ENCODE measurements around the gene VASH2.
A peak's percentile ranks its signal among the peaks of the same experiment; 100 is the strongest.
"Not testable (repeated sequence)": the region's sequence is repeated elsewhere in the genome, so short reads cannot be mapped to it uniquely, and the experiment has no call there.

VASH2 gene

DNA sequence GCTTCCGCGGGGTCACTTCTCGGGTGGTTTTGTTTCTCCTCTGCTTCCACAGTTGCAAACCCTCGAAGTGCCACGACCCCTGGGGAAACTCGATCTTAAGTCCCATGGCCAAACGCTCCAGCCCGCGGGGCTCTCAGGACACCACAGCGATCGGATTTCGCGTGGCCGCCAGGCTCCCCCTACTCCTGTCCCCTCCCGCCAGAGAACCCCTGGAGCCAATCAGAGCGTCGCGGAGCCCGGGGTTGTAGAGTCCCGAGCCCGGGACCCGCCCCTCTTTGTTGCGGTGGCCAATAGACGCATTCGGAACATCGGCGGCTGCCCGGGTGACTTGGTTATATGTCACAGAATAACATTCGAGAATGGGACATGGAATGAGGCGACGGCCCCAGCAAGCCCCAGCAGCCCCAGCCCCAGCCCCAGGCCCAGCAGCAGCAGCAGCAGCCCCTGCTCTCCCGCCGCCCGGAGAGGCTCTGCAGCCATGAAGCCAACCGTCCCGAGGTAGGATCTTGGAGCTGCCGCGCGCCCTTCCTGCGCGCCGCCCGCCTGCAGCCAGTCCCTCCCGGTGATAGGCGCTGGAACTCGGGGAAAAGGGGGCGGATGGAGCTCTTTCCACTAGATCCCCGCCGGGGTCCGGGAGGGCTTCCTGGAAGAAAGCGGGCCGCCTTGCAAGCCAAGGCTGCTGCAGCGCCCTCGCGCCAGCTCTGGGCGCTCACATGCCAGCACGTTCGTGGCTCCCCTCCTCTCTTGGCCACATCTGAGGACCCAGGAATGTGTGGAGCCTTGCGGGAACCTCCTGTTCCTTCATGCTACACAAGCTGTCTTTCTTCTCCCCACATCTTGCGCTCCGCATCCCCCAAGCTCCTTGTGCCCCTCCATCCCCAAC lies at the start of gene VASH2:
VASH2 (plus strand) TSS at position 299 of the 883 bp plus-strand sequence. CDS start 1,002 bp downstream, outside the sequence.
- peak; percentile 44 for DNase-seq

DNA sequence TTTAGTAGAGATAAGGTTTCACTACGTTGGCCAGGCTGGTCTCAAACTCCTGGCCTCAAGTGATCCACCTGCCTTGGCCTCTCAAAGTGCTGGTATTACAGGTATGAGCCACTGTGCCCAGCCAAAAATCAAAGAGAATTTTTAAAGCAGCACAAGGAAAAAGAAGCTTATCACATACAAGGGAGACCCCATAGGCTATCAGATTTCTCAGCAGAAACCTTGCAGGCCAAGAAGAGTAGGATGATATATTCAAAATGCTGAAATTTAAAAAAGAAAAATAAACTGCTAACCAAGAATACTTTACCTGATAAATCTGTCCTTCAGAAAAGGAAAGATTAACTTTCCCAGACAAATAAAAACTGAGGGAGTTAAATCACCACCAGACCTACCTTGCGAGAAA lies 49.1 kb upstream of the VASH2 start:
- DNase-seq: no peak

DNA sequence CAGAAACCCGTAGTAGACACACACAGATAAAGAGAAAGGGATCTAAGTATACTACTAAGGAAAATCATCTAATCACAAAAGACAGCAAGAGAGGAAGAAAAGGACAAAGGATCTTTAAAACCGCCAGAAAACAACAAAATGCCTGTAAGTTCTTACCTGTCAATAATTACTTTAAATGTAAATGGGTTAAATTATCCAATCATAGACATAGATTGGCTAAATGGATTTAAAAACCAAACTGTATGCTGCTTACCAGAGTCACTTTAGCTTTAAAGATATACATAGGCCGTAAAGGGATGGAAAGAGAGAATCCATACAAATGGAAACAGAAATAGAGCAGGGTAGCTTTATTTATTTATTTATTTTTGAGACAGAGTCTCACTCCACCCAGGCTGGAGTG lies 48.3 kb upstream of the VASH2 start:
- no peak for DNase-seq

DNA sequence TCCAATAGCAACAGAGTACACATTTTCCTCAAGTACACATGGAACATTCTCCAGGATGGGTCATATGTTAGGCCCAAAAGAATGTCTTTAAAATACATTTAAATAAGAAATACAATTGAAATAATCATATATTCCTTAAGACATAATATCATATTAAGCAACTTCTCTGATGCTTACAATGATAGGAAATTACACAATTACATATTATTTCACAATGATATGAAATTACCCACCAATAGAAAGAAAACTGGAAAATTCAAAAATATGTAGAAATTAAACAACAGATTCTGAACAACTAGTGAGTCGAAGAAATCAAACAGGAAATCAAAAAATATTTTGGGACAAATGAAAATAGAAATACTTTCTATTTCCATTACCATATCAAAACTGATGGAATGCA lies 46.7 kb upstream of the VASH2 start:
- DNase-seq: no peak

DNA sequence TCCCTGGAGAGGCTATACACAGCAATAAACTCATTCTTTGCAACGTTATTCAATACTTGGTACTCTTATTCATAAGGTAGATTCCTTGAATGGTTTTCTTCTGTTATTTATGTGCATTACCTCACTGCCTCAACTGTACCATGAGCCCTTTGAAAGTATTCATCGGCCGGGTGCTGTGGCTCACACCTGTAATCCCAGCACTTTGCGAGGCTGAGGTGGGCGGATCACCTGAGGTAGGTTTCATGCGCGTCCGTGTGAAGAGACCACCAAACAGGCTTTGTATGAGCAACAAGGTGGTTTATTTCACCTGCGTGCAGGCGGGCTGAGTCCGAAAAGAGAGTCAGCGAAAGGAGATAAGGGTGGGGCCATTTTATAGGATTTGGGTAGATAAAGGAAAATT lies 42.3 kb upstream of the VASH2 start:
- not testable (repeated sequence) for DNase-seq

DNA sequence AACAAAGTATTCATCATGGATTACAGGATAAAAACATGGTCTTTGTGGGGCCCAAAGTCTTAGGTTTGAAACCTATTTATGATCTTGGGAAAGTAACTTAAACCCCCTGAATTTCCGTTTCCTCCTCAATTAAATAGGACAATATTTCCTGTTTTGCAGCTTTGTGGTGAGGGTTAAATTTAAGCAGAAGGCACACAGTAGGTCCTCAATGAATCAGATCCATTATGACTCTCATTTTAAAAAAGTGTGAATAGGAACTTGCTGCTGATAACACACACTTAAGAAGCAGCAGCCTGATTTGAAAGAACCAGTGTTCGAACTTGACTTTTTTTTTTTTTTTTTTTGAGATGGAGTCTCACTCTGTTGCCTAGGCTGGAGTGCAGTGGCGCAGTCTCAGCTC lies 41.4 kb upstream of the VASH2 start:
- DNase-seq: no peak

DNA sequence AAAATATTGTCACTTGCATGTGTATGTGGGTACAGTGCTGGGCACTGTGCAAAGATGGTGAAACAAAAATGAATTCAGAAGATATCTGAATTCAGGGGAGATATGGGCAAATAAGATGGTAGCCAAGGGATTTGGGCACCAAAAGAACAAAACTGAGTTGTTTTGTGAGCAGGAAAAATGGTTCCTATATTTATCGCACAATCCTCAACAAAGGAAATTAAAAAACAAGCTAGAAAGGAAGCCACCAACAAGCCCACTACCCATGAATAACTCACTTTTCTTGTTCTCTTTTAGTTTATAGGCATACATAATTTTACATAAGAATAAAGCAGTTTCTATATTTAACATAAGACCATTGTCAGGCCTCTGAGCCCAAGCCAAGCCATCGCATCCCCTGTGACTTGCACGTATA lies 40.7 kb upstream of the VASH2 start:
- DNase-seq: no peak

DNA sequence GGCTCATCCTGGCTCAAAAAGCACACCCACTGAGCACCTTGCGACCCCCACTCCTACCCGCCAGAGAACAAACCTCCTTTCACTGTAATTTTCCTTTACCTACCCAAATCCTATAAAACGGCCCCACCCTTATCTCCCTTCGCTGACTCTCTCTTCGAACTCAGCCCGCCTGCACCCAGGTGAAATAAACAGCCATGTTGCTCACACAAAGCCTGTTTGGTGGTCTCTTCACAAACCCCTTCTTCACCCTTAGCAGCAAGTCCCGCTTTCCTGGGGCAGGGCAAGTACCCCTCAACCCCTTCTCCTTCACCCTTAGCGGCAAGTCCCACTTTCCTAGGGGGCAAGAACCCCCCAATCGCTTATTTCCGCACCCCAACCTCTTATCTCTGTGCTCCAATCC lies 40.1 kb upstream of the VASH2 start:
- DNase-seq: not testable (repeated sequence)

DNA sequence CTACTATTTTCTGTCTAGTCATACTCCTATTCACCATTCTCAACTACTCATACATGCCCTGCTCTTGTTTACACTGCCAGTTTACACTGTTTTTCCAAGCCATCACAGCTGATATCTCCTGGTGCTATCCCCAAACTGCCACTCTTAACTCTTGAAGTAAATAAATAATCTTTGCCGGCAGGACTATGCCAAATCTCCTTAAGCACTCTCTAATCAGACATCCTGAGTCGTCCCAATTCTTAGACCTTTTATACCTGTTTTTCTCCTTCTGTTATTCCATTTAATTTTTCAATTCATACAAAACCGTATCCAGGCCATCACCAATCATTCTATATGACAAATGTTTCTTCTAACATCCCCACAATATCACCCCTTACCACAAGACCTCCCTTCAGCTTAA lies 36.7 kb upstream of the VASH2 start:
- DNase-seq: not testable (repeated sequence)

DNA sequence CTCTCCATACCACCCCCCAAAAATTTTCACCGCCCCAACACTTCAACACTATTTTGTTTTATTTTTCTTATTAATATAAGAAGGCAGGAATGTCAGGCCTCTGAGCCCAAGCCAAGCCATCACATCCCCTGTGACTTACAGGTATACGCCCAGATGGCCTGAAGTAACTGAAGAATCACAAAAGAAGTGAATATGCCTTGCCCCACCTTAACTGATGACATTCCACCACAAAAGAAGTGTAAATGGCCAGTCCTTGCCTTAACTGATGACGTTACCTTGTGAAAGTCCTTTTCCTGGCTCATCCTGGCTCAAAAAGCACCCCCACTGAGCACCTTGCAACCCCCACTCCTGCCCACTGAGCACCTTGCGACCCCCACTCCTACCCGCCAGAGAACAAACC lies 36.2 kb upstream of the VASH2 start:
- DNase-seq: not testable (repeated sequence)

DNA sequence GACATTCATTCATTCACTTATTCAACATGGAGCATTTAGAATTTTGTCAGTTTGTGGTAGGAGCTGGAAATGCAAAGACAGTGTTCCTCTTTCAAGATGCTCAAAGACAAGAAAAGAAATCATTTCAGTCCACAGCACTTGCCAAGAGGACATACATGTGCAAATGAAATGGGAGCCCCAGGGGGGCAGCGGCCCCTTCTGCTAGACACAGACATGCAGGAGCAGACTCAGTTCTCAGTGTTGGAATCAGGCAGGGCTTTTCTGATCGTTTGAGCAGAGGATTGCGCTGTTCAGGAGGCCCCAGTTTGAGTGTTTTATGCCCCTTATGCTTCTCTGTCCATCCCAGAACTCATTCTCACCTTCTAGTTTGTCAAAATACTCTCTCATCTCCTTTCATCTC lies 35.6 kb upstream of the VASH2 start:
- no peak for DNase-seq

DNA sequence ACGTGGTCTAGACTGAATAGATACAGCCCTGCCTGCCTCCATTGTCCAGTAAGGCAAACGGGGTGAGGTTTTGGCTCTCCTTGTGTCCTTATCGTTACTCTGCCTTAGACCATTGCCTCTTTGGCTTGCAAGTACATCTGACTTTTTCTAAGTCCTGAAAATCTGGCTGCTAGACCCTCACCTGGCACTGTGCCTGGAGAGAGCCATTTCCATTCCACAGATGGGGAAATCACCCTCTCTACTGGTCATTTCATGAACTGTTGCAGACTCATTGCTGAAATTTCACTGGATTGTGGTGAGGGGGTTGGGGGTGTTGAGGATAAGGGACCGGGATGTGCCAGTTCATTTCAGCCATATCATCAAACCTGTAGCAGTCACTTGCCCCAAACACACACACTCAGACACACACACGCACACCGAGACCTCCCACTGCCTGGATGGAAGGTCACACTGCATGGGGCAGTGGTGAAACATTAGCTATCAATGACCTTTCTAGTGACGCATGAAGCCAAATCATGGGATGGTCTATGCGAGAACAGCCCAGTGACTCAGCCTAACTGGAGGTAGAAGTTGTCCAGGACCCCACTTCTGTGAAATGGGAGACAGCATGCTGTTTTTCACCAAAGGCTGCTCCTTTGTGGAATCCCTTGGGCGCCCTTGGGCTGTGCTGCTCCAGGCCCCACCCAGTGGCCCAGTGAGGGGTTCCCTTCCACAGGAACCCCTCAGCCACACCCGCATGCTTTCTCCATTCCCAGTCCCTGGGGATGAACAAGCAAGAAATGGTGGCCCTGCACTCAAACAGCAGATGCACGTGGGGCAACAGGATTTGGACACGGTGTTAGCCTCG lies 34.9 kb upstream of the VASH2 start:
- no peak for DNase-seq

DNA sequence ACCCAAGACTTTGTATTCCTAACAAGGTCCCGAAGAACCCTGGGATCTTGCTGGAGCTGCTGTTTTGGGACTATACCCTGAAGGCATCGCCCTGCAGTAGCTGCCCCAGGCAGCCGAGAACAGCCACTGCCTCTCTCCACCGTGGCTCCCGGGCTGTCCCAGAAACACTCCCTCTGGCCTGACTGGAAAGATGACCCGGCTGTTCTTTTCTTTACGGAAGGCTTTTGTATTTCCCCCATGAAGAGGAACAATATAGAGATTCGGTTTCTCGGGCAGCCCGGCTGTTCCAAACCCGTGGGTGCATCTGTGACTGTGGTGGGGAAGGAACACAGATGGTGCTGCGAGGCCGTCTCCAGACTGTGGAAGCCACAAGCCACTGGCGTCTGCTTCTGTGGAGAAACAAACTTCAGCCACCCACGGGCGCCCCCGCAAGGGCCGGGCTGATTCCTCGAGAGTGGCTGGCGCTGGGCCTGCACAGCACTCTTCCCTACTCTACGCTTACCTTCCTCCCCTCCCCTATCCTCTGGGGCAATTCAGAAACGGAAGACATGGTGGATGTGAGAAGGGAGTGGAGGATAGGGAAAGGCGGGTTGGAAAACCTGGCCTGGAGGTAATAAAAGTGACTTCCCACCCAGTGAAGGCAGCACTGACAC lies 33.7 kb upstream of the VASH2 start:
- DNase-seq: no peak

DNA sequence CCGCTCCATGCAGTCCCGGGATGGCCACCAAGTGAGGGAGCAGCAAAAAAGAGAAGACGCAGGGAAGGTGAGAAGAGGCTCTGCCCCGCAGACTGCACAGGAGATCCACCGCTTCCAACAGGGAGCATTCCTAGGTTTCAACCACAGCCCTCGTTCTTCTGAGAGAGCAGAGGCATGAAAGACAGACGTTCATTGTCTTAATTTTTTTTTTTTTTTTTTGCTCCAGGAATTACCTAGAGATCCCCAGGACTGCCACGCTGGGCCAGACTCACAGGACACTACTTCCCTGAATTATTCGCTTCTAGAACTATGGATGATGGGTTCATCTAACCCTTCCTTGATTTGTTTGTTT lies 33.2 kb upstream of the VASH2 start:
- no peak for DNase-seq

DNA sequence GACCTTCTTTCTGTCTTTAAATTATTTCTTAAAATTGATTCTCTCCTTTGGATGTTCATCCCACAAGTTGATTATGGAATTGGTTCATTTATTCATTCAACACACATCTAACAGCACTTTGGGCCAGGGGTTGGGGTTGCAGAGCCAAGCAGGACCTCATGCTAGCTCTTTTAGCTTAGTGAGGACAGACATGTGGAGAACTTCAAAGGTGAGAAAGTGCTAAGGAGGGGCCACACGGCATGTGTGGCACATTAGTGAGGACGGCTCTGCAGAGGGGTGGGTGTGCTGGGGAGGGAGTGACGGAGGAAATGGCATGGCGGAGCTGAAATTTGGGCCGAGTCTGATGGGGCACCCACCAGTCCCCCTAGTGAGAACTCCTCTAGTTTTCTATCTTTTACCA lies 32.5 kb upstream of the VASH2 start:
- no peak for DNase-seq

DNA sequence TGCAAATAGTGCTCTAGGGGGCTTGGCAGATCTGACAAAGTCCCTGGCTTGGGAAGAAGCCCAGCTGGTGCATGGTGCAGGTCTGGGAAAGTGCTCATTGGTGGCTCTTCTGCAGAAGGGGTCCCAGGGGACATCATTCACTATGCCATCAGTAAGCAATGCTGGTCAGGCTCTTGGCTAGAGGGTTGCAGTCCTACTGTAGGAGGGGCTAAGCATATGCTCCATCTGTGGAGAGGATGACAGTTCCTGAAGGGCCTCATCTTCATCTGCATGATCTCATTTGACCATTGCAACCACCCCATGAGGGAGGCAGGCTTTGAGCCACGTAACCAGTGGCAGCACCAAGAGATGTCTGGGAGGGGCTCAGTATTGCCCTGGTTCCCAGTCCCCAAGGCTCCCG lies 31.5 kb upstream of the VASH2 start:
- no peak for DNase-seq

DNA sequence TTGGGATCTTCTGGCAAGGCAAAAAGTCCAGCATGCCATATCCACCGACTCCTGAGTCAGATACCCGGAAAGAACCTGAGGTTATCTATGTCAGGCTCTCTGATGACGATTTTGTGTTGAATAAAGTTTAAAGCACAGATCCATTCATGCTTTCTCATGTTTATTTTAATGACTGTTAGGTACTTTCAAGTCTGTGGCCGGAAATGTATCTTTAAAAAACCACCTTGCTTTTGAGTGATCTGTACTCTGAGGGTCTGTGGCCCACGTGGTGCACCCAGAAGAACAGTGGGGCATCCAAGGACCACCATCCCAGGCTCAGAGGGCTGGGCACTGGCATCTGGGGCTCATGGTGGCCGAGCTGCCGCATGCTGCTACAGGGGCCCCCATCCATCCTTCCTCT lies 30.1 kb upstream of the VASH2 start:
- no peak for DNase-seq

DNA sequence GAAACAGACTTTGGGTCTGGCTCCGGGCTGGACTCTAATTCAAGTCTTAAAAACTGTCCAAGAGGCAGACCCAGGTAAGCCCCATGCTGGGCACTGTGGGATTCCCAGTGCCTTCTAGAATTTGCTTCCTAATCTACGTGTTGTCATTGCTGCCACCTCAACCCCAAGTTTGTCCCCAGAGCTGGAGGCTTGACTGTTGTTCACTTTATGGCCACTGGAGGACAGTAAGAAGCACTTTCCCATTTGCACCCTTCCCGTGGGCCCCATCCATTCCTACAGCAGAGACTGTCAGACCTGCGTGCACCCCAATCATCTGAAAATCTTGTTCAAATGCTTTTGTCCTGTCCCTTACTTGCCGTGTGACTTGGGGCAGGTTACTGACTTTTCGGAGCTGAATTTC lies 29.4 kb upstream of the VASH2 start:
- DNase-seq: no peak

DNA sequence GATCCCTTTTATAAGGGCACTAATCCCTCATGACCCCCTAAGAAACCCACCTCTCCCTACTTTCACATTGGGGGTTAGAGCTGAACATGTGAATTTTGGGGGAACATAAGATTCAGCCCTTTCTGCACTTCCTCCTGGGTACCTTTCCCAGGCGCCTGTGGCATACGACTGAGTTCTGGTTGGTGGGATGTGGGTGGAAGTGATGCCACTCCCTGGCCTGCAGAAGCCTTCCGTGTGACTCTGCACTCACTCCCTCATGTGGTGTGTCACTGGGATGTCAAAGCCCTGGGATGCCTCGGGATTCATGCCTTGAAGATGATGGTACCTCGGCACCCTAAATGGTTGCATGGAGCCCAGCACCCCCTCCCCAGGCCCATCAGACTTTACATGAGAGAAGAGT lies 28.3 kb upstream of the VASH2 start:
- no peak for DNase-seq

DNA sequence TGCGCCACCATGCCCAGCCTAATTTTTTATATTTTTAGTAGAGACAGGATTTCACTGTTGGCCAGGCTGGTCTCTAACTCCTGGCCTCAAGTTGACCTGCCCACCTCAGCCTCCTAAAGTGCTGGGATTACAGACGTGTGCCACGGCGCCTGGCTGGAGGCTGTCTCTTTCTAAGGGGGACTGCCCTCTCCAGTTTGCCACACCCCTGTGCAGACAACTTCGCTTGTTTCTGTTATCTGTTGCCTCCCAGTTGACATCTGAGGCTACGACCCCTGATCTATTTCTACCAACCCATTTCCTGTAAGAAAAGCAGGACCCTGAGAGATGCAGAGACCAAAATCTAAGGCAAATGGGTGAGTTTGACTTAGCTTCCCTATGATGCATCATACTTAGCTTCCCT lies 24.0 kb upstream of the VASH2 start:
- DNase-seq: no peak

DNA sequence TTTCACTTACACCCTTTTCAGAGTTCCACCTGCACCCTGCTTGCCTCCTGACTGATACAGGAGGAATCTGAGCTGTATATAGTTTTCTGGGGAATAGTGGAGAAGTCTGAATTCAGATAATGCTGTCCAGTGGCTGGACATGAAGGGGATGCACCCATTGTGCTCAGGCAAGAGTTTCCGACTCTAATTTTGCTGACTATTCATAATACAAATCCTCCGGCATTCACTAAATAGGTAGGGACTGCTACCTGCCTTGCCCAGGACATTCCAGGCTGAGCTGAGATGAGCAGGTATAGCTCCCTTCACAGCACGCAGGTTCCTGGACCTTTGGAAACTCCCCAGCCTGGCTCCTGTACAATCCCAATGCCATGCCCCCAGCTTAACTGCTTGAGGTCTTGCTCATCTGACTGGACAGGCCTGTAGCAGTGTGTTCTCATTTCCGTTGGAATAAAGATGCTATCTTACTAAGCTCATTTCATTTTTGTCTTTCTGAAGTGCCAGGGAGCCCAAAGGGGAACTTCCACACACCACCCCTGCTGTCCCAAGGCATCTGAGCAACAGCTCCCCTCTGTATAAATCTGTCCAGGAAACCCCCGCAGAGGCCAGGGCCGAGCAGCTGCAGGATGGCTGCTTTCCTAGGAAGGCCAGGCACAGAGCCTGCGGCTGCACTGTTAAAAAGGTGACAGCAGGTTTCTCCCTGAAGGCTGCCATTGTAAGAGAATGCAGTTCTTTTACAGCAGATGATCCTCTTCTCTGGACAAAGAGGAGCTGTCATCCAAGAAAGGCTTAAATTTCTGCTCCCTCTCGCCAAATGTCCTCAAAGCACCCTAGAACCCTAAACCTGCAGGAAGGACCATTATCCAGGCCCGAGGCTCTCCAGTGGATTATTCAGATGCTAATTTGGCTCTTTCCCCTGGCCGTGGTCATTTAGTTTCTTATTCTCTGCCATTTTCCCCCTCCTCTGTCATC lies 21.7 kb upstream of the VASH2 start:
- DNase-seq: no peak

DNA sequence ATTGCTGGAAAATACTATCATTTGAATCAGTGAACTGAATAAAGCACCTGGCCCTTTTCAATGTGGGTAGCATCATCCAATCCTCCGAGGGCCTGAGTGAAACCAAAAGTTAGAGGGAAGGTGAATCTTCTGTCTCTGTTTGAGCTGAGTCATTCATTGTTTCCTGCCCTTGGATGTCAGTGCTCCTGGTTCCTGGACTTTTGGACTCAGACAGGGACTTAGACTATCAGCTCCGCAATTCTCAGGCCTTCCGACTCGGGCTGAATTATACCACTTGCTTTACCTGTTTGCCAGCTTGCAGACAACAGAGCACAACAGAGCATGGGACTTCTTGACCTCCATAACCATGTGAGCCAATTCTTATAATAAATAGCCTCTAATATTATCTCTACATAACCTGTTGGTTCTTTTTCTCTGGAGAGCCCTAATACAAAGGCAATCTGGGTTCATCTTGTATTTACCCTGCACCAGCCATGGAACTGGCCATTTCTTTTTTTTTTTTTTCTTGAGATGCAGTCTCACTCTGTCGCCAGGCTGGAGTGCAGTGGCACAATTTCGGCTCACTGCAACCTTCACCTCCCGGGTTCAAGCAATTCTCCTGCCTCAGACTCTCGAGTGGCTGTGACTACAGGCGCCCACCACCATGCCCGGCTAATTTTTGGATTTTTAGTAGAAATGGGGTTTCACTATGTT lies 19.2 kb upstream of the VASH2 start:
- DNase-seq: no peak
